NOMO-1 (cell line): ENCODE results near the gene C19orf38.

ENCODE experiments used
- DNase-seq, 2 experiments: peaks; one replicate each; lab custom pipeline; 2025; ENCODE audit not compliant: unreplicated experiment in 2 of 2; lab: John Stamatoyannopoulos, UW

The C19orf38 gene

GRCh38 chr19:10895920-10896319, 47.7 kb downstream of the C19orf38 start:
- DNase-seq, result no peak

GRCh38 chr19:10896851-10897526, 48.8 kb downstream of the C19orf38 start:
- DNase-seq, result no peak

- no peak for DNase-seq
Measured at GRCh38 chr19:10898633-10899032, 50.4 kb downstream of the C19orf38 start.

- no peak for DNase-seq
Measured at GRCh38 chr19:10899151-10899653, 51.0 kb downstream of the C19orf38 start.

- DNase-seq, result no peak
Measured at GRCh38 chr19:10907925-10908324, 59.7 kb downstream of the C19orf38 start.

- no peak for DNase-seq
Measured at GRCh38 chr19:10908380-10908960, 60.3 kb downstream of the C19orf38 start.

- no peak for DNase-seq
Measured at GRCh38 chr19:10911579-10912363, 63.6 kb downstream of the C19orf38 start.

GRCh38 chr19:10912619-10913018, 64.4 kb downstream of the C19orf38 start:
- no peak for DNase-seq

GRCh38 chr19:10913716-10914340, 65.6 kb downstream of the C19orf38 start:
- no peak for DNase-seq

GRCh38 chr19:10915130-10916091, 67.2 kb downstream of the C19orf38 start:
- DNase-seq, result no peak

GRCh38 chr19:10916602-10917001, 68.4 kb downstream of the C19orf38 start:
- no peak for DNase-seq

GRCh38 chr19:10918359-10918758, 70.1 kb downstream of the C19orf38 start:
- no peak for DNase-seq
